Measurements from ENCODE around the gene GGPS1. TPM values are rescaled to one million over a fixed set of nuclear protein-coding genes. Genes with fewer than 3 reads are reported as not detected.
"Not testable (repeated sequence)": the region's sequence is repeated elsewhere in the genome, so short reads cannot be mapped to it uniquely, and the experiment has no call there.

The GGPS1 gene
- polyA plus RNA-seq, 3 donors, result 7.9 to 53.0 (median 45.8) TPM

DNA sequence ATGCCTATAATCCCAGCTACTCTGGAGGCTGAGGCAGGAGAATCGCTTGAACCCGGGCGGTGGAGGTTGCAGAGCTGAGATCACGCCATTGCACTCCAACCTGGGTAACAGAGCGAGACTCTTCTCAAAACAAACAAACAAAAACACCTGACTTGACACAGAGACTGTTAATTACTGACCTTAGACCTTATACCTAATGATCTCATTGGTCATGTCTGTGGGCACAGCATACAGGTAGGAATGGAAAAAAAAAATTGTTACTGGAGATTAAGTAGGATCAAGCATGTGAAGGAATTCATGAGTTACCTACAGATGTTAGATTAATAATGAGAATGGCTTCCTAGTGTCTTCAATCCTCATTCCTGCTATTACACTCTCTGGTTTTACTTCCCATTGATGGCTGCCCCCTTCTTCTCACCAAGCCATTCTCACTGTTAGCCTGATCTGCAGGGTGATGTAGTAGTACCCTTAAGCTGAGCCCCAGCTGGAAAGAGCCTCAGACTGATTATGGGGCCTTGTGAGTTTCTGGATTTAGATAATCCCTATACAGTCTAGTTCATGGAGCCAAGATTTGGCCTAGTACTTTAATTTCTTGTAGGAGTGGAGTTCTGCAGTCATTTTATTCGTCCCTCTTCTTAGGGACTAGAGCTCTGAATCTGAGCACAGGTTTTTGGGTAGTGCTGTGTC lies 47.7 kb downstream of the GGPS1 start:
- intact Hi-C loops (cut with micrococcal nuclease), result no loop called here
- 100% methylated on average over 4 of the region's 6 CpGs for WGBS (ENCODE audit: insufficient coverage)
- no peak overlapping the region for H2AFZ ChIP-seq (ENCODE audit: insufficient read depth, low read depth, low read length, poor library complexity, severe bottlenecking)
- no peak overlapping the region for H3K27ac ChIP-seq (ENCODE audit: low read depth in 1 of 2, low read length in 2 of 2)
- DNase-seq, result no peak
- peaks cover 30% of the 10 kb centered on the region for H3K79me2 ChIP-seq (ENCODE audit: insufficient read depth, low read length)
- Mint-ChIP-seq H3K27ac (peak overlapping the region in 3 of 7 donors; percentile 4 to 59 (median 21)), H3K36me3 (peaks cover 30 to 57% of the 10 kb centered on the region in 2 donors), H3K9me3 (no peaks in the 10 kb centered on the region), H3K4me3 (no peak overlapping the region), H3K4me1 (no peaks in the 10 kb centered on the region), H3K27me3 (ENCODE audit: low read depth in 3 of 3) (peaks cover 0 to 2% (median 0%) of the 10 kb centered on the region in 3 donors)
- TF ChIP-seq CTCF (IDR thresholded peaks at IDR 0.05), result no peak
- peaks cover 14% of the 10 kb centered on the region for H4K20me1 ChIP-seq (ENCODE audit: insufficient read depth, low read length)
- H3K4me2 ChIP-seq (replicated peaks; ENCODE audit: extremely low read depth, low read length, poor library complexity, severe bottlenecking), result no peak overlapping the region
- no peak overlapping the region for H3K4me3 ChIP-seq (replicated peaks in 1 of 3; ENCODE audit: low read depth in 2 of 3, low read length in 3 of 3)
- no peaks in the 10 kb centered on the region for H3K9me3 ChIP-seq (replicated peaks in 1 of 2; ENCODE audit: control insufficient read depth in 1 of 2, insufficient read depth in 1 of 2, low read length in 2 of 2)
- H3K4me1 ChIP-seq (ENCODE audit: control insufficient read depth in 1 of 2, insufficient read depth in 2 of 2, low read length in 2 of 2), result no peaks in the 10 kb centered on the region
- peaks cover 12 to 31% of the 10 kb centered on the region in 2 donors for H3K36me3 ChIP-seq (replicated peaks in 1 of 2; ENCODE audit: control insufficient read depth in 1 of 2, insufficient read depth in 2 of 2, low read length in 2 of 2)
- no peak overlapping the region for H3K9ac ChIP-seq (ENCODE audit: insufficient read depth, low read length, poor library complexity, severe bottlenecking)
- no peaks in the 10 kb centered on the region for H3K27me3 ChIP-seq (ENCODE audit: control insufficient read depth in 2 of 2, insufficient read depth in 2 of 2, low read length in 2 of 2)

- 100% methylated on average over 7 of the region's 11 CpGs for WGBS (ENCODE audit: insufficient coverage)
- peaks cover 37 to 60% of the 10 kb centered on the region in 2 donors for H3K36me3 Mint-ChIP-seq
Observed at GRCh38 chr1:235378134-235378735, 49.9 kb downstream of the GGPS1 start.

DNA sequence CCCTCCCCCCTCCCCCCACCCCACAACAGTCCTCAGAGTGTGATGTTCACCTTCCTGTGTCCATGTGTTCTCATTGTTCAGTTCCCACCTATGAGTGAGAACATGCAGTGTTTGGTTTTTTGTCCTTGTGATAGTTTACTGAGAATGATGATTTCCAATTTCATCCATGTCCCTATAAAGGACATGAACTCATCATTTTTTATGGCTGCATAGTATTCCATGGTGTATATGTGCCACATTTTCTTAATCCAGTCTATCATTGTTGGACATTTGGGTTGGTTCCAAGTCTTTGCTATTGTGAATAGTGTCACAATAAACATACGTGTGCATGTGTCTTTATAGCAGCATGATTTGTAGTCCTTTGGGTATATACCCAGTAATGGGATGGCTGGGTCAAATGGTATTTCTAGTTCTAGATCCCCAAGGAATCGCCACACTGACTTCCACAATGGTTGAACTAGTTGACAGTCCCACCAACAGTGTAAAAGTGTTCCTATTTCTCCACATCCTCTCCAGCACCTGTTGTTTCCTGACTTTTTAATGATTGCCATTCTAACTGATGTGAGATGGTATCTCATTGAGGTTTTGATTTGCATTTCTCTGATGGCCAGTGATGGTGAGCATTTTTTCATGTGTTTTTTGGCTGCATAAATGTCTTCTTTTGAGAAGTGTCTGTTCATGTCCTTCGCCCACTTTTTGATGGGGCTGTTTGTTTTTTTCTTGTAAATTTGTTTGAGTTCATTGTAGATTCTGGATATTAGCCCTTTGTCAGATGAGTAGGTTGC lies 53.8 kb downstream of the GGPS1 start:
- H3K27ac ChIP-seq (ENCODE audit: low read depth in 1 of 2, low read length in 2 of 2); H3K9ac ChIP-seq (ENCODE audit: insufficient read depth, low read length, poor library complexity, severe bottlenecking); H3K9me3 ChIP-seq (replicated peaks in 1 of 2; ENCODE audit: control insufficient read depth in 1 of 2, insufficient read depth in 1 of 2, low read length in 2 of 2); H3K27ac Mint-ChIP-seq; H3K4me1 ChIP-seq (ENCODE audit: control insufficient read depth in 1 of 2, insufficient read depth in 2 of 2, low read length in 2 of 2); H3K27me3 Mint-ChIP-seq (ENCODE audit: low read depth in 3 of 3); H3K4me3 Mint-ChIP-seq; DNase-seq; H3K4me1 Mint-ChIP-seq; H3K79me2 ChIP-seq (ENCODE audit: insufficient read depth, low read length); H3K4me2 ChIP-seq (replicated peaks; ENCODE audit: extremely low read depth, low read length, poor library complexity, severe bottlenecking); H3K4me3 ChIP-seq (replicated peaks in 1 of 3; ENCODE audit: low read depth in 2 of 3, low read length in 3 of 3); H2AFZ ChIP-seq (ENCODE audit: insufficient read depth, low read depth, low read length, poor library complexity, severe bottlenecking); intact Hi-C loops (cut with micrococcal nuclease); H3K27me3 ChIP-seq (ENCODE audit: control insufficient read depth in 2 of 2, insufficient read depth in 2 of 2, low read length in 2 of 2): not testable (repeated sequence)
- WGBS (ENCODE audit: insufficient coverage), result no CpG with 5 or more reads among the region's 3 CpGs
- H4K20me1 ChIP-seq (ENCODE audit: insufficient read depth, low read length), result peaks cover 14% of the 10 kb centered on the region
- H3K36me3 ChIP-seq (replicated peaks in 1 of 2; ENCODE audit: control insufficient read depth in 1 of 2, insufficient read depth in 2 of 2, low read length in 2 of 2), result peaks cover 11 to 28% of the 10 kb centered on the region in 2 donors
- peaks cover 30 to 52% of the 10 kb centered on the region in 2 donors for H3K36me3 Mint-ChIP-seq
- peaks cover 3 to 12% (median 8%) of the 10 kb centered on the region in 7 donors for H3K9me3 Mint-ChIP-seq

More at GRCh38 chr1:235378134-235378735, 49.9 kb downstream of the GGPS1 start:
- H3K9me3 Mint-ChIP-seq; intact Hi-C loops (cut with micrococcal nuclease); H3K4me1 Mint-ChIP-seq; H3K9ac ChIP-seq (ENCODE audit: insufficient read depth, low read length, poor library complexity, severe bottlenecking); H3K27ac ChIP-seq (ENCODE audit: low read depth in 1 of 2, low read length in 2 of 2); H3K27me3 ChIP-seq (ENCODE audit: control insufficient read depth in 2 of 2, insufficient read depth in 2 of 2, low read length in 2 of 2); H3K27me3 Mint-ChIP-seq (ENCODE audit: low read depth in 3 of 3); H3K4me1 ChIP-seq (ENCODE audit: control insufficient read depth in 1 of 2, insufficient read depth in 2 of 2, low read length in 2 of 2); H3K4me3 ChIP-seq (replicated peaks in 1 of 3; ENCODE audit: low read depth in 2 of 3, low read length in 3 of 3); H3K4me3 Mint-ChIP-seq; H2AFZ ChIP-seq (ENCODE audit: insufficient read depth, low read depth, low read length, poor library complexity, severe bottlenecking); H3K4me2 ChIP-seq (replicated peaks; ENCODE audit: extremely low read depth, low read length, poor library complexity, severe bottlenecking); H3K9me3 ChIP-seq (replicated peaks in 1 of 2; ENCODE audit: control insufficient read depth in 1 of 2, insufficient read depth in 1 of 2, low read length in 2 of 2); DNase-seq: not testable (repeated sequence)
- H3K36me3 ChIP-seq (replicated peaks in 1 of 2; ENCODE audit: control insufficient read depth in 1 of 2, insufficient read depth in 2 of 2, low read length in 2 of 2), result peaks cover 15 to 36% of the 10 kb centered on the region in 2 donors
- peaks cover 14% of the 10 kb centered on the region for H4K20me1 ChIP-seq (ENCODE audit: insufficient read depth, low read length)
- peak overlapping the region in 5 of 7 donors; percentile 33 to 59 (median 58) for H3K27ac Mint-ChIP-seq
- H3K79me2 ChIP-seq (ENCODE audit: insufficient read depth, low read length), result peaks cover 11% of the 10 kb centered on the region
